MM.1S (cell line): ENCODE results near the gene RALGAPA2.

ENCODE experiments used
- EZH2 ChIP-seq: fragments of 300-600 bp; sonication (generic); optimal IDR thresholded peaks from 2 replicates; pipeline ENCODE3; 2017; ENCODE audit warnings: low read depth, mild to moderate bottlenecking, antibody characterized with exemption, low read length, mixed read lengths
- TF ChIP-seq, protein P1 (sequence below): fragments of 300-600 bp; sonication (generic); IDR thresholded peaks from 2 replicates; pipeline ENCODE4 v1.5.1; 2016; ENCODE audit warnings: antibody characterized with exemption, low read length, mixed read lengths

GRCh38 chr20:20530428-20531151, 181.9 kb downstream of the RALGAPA2 start:
- TF ChIP-seq, protein P1, sequence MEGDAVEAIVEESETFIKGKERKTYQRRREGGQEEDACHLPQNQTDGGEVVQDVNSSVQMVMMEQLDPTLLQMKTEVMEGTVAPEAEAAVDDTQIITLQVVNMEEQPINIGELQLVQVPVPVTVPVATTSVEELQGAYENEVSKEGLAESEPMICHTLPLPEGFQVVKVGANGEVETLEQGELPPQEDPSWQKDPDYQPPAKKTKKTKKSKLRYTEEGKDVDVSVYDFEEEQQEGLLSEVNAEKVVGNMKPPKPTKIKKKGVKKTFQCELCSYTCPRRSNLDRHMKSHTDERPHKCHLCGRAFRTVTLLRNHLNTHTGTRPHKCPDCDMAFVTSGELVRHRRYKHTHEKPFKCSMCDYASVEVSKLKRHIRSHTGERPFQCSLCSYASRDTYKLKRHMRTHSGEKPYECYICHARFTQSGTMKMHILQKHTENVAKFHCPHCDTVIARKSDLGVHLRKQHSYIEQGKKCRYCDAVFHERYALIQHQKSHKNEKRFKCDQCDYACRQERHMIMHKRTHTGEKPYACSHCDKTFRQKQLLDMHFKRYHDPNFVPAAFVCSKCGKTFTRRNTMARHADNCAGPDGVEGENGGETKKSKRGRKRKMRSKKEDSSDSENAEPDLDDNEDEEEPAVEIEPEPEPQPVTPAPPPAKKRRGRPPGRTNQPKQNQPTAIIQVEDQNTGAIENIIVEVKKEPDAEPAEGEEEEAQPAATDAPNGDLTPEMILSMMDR = no peak
- TF ChIP-seq EZH2 = no peak
